ENCODE results near the gene RNF187.

The RNF187 gene

DNA sequence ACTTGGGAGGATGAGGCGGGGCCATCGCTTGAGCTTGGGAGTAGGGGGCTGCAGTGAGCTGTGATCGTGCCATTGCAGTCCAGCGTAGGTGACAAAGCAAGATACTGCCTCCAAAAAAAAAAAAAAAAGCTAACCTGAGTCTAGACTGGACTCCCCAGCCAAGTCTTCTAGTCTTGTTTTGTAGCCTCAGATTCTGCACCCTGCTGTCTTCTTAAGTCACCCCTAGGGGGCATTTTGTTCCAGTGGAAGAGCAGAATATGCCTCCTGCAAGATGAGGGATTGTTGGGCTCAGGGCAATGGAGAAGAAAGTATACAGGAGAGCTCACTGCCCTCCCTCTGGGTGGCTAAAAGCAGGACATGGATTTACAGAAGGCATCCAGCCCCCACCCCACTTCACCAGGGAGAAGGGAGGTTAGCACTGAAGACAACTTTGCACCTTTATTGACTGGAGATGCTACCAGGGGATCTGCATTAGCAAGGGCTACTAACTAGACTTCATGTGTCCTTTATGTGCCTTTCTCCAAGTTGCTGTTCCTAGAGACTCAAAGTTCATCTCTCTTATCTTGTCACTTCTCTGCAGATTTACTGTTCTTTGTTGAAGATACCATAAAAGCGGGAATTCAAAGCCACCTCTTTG lies 15.3 kb upstream of the RNF187 start (continued):
- TF ChIP-seq, protein P1, sequence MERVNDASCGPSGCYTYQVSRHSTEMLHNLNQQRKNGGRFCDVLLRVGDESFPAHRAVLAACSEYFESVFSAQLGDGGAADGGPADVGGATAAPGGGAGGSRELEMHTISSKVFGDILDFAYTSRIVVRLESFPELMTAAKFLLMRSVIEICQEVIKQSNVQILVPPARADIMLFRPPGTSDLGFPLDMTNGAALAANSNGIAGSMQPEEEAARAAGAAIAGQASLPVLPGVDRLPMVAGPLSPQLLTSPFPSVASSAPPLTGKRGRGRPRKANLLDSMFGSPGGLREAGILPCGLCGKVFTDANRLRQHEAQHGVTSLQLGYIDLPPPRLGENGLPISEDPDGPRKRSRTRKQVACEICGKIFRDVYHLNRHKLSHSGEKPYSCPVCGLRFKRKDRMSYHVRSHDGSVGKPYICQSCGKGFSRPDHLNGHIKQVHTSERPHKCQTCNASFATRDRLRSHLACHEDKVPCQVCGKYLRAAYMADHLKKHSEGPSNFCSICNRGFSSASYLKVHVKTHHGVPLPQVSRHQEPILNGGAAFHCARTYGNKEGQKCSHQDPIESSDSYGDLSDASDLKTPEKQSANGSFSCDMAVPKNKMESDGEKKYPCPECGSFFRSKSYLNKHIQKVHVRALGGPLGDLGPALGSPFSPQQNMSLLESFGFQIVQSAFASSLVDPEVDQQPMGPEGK (CRISPR knock-in tag; IDR thresholded peaks at IDR 0.05; ENCODE audit: borderline replicate concordance): no peak
- no peak for TF ChIP-seq ESRRG (CRISPR knock-in tag; IDR thresholded peaks at IDR 0.05)
- no peak for TF ChIP-seq ISL1 (CRISPR knock-in tag; IDR thresholded peaks at IDR 0.05)
- no peak for TF ChIP-seq ARNTL (CRISPR knock-in tag; IDR thresholded peaks at IDR 0.05; ENCODE audit: borderline replicate concordance, low read depth)
- no peak for TF ChIP-seq ZC3H10 (CRISPR knock-in tag; IDR thresholded peaks at IDR 0.05)
- TF ChIP-seq, protein P2, sequence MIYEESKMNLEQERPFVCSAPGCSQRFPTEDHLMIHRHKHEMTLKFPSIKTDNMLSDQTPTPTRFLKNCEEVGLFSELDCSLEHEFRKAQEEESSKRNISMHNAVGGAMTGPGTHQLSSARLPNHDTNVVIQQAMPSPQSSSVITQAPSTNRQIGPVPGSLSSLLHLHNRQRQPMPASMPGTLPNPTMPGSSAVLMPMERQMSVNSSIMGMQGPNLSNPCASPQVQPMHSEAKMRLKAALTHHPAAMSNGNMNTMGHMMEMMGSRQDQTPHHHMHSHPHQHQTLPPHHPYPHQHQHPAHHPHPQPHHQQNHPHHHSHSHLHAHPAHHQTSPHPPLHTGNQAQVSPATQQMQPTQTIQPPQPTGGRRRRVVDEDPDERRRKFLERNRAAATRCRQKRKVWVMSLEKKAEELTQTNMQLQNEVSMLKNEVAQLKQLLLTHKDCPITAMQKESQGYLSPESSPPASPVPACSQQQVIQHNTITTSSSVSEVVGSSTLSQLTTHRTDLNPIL (CRISPR knock-in tag; IDR thresholded peaks at IDR 0.05; ENCODE audit: low read depth): no peak

DNA sequence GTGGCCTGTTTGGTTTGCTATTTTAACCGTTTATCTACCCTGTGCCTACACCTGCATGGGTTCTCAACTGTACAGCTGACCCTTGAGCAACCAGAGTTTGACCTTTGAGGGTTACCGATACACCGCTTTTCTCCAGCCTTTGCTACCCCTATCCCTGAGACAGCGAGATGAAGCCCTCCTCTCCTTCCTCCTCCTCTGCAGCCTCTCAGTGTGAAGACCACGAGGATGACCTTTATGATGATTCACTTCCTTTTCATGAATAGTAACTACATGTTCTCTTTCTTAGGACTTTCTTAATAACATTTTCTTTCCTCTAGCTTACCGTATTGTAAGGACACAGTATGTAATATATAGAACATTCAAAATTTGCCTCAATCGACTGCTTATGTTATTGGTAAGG lies 14.5 kb upstream of the RNF187 start:
- ATAC-seq: no peak

DNA sequence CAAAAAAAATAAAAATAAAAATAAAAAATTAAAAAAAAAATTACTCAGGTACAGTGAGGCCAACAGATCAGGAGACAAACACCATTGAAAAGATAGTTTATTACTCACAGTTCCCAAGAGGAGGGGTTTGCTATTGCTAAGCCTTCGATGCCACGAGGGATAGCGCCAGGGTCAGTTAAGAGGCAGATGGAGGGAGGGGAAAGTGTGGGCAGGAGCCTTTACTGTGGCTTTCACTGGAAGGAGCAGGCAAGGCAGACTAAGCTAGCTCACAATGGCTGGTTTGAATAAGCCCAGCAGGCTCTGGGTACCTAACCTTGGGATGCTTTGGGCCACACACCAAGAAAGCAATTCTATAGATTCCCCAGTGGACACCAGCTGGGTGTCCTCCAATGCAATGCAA lies 12.7 kb upstream of the RNF187 start:
- no peak for ATAC-seq
- TF ChIP-seq, protein P3, sequence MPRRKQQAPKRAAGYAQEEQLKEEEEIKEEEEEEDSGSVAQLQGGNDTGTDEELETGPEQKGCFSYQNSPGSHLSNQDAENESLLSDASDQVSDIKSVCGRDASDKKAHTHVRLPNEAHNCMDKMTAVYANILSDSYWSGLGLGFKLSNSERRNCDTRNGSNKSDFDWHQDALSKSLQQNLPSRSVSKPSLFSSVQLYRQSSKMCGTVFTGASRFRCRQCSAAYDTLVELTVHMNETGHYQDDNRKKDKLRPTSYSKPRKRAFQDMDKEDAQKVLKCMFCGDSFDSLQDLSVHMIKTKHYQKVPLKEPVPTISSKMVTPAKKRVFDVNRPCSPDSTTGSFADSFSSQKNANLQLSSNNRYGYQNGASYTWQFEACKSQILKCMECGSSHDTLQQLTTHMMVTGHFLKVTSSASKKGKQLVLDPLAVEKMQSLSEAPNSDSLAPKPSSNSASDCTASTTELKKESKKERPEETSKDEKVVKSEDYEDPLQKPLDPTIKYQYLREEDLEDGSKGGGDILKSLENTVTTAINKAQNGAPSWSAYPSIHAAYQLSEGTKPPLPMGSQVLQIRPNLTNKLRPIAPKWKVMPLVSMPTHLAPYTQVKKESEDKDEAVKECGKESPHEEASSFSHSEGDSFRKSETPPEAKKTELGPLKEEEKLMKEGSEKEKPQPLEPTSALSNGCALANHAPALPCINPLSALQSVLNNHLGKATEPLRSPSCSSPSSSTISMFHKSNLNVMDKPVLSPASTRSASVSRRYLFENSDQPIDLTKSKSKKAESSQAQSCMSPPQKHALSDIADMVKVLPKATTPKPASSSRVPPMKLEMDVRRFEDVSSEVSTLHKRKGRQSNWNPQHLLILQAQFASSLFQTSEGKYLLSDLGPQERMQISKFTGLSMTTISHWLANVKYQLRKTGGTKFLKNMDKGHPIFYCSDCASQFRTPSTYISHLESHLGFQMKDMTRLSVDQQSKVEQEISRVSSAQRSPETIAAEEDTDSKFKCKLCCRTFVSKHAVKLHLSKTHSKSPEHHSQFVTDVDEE (CRISPR knock-in tag; IDR thresholded peaks at IDR 0.05): no peak
- TF ChIP-seq RARB (CRISPR knock-in tag; IDR thresholded peaks at IDR 0.05) (no peak), ZNF8 (CRISPR knock-in tag; IDR thresholded peaks at IDR 0.05) (no peak), BACH2 (CRISPR knock-in tag; IDR thresholded peaks at IDR 0.05; ENCODE audit: borderline replicate concordance) (no peak), TOX (CRISPR knock-in tag; IDR thresholded peaks at IDR 0.05; ENCODE audit: borderline replicate concordance) (no peak), CSDC2 (CRISPR knock-in tag; IDR thresholded peaks at IDR 0.05) (no peak), SNAI2 (CRISPR knock-in tag; IDR thresholded peaks at IDR 0.05) (no peak), ZFP30 (CRISPR knock-in tag; IDR thresholded peaks at IDR 0.05) (no peak), ZNF565 (CRISPR knock-in tag; conservative IDR thresholded peaks at IDR 0.05; ENCODE audit: low read depth) (no peak), TCF4 (CRISPR knock-in tag; IDR thresholded peaks at IDR 0.05; ENCODE audit: borderline replicate concordance) (no peak)
- TF ChIP-seq, protein P1 (CRISPR knock-in tag; IDR thresholded peaks at IDR 0.05; ENCODE audit: borderline replicate concordance): no peak

More for the DNA sequence above, 14.5 kb upstream of the RNF187 start:
- TF ChIP-seq ZNF8 (CRISPR knock-in tag; IDR thresholded peaks at IDR 0.05) (no peak), TCF4 (CRISPR knock-in tag; IDR thresholded peaks at IDR 0.05; ENCODE audit: borderline replicate concordance) (no peak), ISL1 (CRISPR knock-in tag; IDR thresholded peaks at IDR 0.05) (no peak), SNAI2 (CRISPR knock-in tag; IDR thresholded peaks at IDR 0.05) (no peak), ZNF70 (CRISPR knock-in tag; IDR thresholded peaks at IDR 0.05) (no peak), OSR1 (CRISPR knock-in tag; IDR thresholded peaks at IDR 0.05) (no peak), ZNF565 (CRISPR knock-in tag; conservative IDR thresholded peaks at IDR 0.05; ENCODE audit: low read depth) (no peak), TOX (CRISPR knock-in tag; IDR thresholded peaks at IDR 0.05; ENCODE audit: borderline replicate concordance) (no peak)
- TF ChIP-seq, protein P1 (CRISPR knock-in tag; IDR thresholded peaks at IDR 0.05; ENCODE audit: borderline replicate concordance): no peak
- TF ChIP-seq, protein P3 (CRISPR knock-in tag; IDR thresholded peaks at IDR 0.05): no peak

Data from SK-N-SH treated with all-trans-retinoic acid at 6 μM for 48 hours (cell line).